Caco-2 (cell line): ENCODE data around the gene LRCH3. TPM values are rescaled to one million over a fixed set of nuclear protein-coding genes. Genes with fewer than 3 reads are reported as not detected.
A peak's percentile ranks its signal among the peaks of the same experiment; 100 is the strongest.

Experiments used
- BruUV-seq: library from RNA; stranded (reverse); fragments of 400-500 nt; replicated peaks from 2 replicates; lab custom pipeline; 2021; lab: Mats Ljungman, UMichigan
- CTCF ChIA-PET: fragments of 300-600 bp; sonication (Branson Sonifier 250); formaldehyde crosslinking; loops from one replicate; lab custom pipeline; 2022; ENCODE audit warnings: antibody characterized with exemption; lab: Charles Lee
- POLR2A ChIA-PET: fragments of 300-600 bp; sonication (Branson Sonifier 250); formaldehyde crosslinking; loops from one replicate; lab custom pipeline; 2022; ENCODE audit warnings: antibody characterized with exemption; lab: Charles Lee
- DNase-seq, 2 experiments: peaks; one replicate each; pipeline versions ENCODE4 v3.0.0 to v3.0.0-alpha.2; 2020 to 2022
- H3K27me3 ChIP-seq: replicated peaks from 2 replicates; pipeline ENCODE4 v1.6.0; 2011; ENCODE audit warnings: low read length; ENCODE audit not compliant: control insufficient read depth, insufficient read depth
- H3K36me3 ChIP-seq: 2 replicates; pipeline ENCODE4 v1.5.1; 2011; ENCODE audit warnings: low read length; ENCODE audit not compliant: control insufficient read depth, insufficient read depth
- H3K4me1 ChIP-seq: fragments of 250-450 bp; sonication (Bioruptor Pico); 2 replicates; pipeline ENCODE4 v1.5.1; 2020; ENCODE audit warnings: mild to moderate bottlenecking
- H3K4me3 ChIP-seq: 2 replicates; pipeline ENCODE4 v1.5.1; 2011; ENCODE audit warnings: low read depth, mild to moderate bottlenecking, control low read depth, low read length
- H3K9me3 ChIP-seq: fragments of 250-450 bp; sonication (Bioruptor Pico); 2 replicates; pipeline ENCODE4 v1.5.1; 2020; ENCODE audit warnings: mild to moderate bottlenecking, moderate library complexity
- H3K27ac Mint-ChIP-seq: one replicate; pipeline ENCODE4 v1.8.0; 2022; ENCODE audit warnings: mixed read lengths; ENCODE audit not compliant: unreplicated experiment
- H3K27me3 Mint-ChIP-seq: one replicate; pipeline ENCODE4 v1.8.0; 2022; ENCODE audit warnings: mixed read lengths; ENCODE audit not compliant: insufficient read depth, unreplicated experiment
- H3K36me3 Mint-ChIP-seq: one replicate; pipeline ENCODE4 v1.8.0; 2022; ENCODE audit warnings: mild to moderate bottlenecking, mixed read lengths; ENCODE audit not compliant: insufficient read depth, unreplicated experiment
- H3K4me1 Mint-ChIP-seq: one replicate; pipeline ENCODE4 v1.8.0; 2022; ENCODE audit warnings: low read depth, mixed read lengths; ENCODE audit not compliant: unreplicated experiment
- H3K4me3 Mint-ChIP-seq: one replicate; pipeline ENCODE4 v1.8.0; 2022; ENCODE audit warnings: mild to moderate bottlenecking, moderate library complexity, mixed read lengths; ENCODE audit not compliant: unreplicated experiment
- H3K9me3 Mint-ChIP-seq: one replicate; pipeline ENCODE4 v1.8.0; 2022; ENCODE audit warnings: mixed read lengths; ENCODE audit not compliant: unreplicated experiment
- CTCF ChIP-seq, 2 experiments: fragments of 200-600 bp in 1 of 2; IDR thresholded peaks; 1 replicate in 1 of 2; 2 replicates in 1 of 2; pipeline versions ENCODE4 v1.5.1 to v1.8.0; 2011 to 2022; ENCODE audit warnings: antibody characterized with exemption in 1 of 2, control low read depth in 1 of 2, inconsistent platforms in 1 of 2, low read depth in 1 of 2, low read length in 1 of 2, mild to moderate bottlenecking in 1 of 2, moderate library complexity in 1 of 2; ENCODE audit not compliant: insufficient read depth in 1 of 2, severe bottlenecking in 1 of 2, unreplicated experiment in 1 of 2
- intact Hi-C: fragments of 100-400 bp; cut with micrococcal nuclease; formaldehyde crosslinking; loops from one replicate; pipeline ENCODE4 v1.10.0; 2022; ENCODE audit not compliant: unreplicated experiment
- total RNA-seq: library from RNA; stranded (reverse); gene quantifications from 2 replicates; pipeline ENCODE4 v1.2.3, GENCODE V29; 2022

The LRCH3 gene
- total RNA-seq, 1 experiment from 2014 or later = 38.7 TPM

- peak overlapping the region; percentile 5 for H3K4me3 Mint-ChIP-seq
- CTCF ChIA-PET = interaction anchor here (0.6 to 1.2 kb wide), 3 partner anchors 25 to 60 kb away, joined by 3 to 4 read pairs (median 3); no protein-coding TSS in a partner anchor
- no peaks in the 10 kb centered on the region for H3K27me3 Mint-ChIP-seq
- H3K36me3 Mint-ChIP-seq = peaks cover 37% of the 10 kb centered on the region
- POLR2A ChIA-PET = no interaction called here
- peaks cover 16% of the 10 kb centered on the region for H3K4me1 Mint-ChIP-seq
- no peaks in the 10 kb centered on the region for H3K9me3 Mint-ChIP-seq
- Histone ChIP-seq H3K36me3 (peaks cover 3% of the 10 kb centered on the region; the same call in 1 of the 2 replicates), H3K9me3 (no peaks in the 10 kb centered on the region), H3K4me3 (no peak overlapping the region), H3K4me1 (peaks cover 8% of the 10 kb centered on the region; the same call in 1 of the 2 replicates), H3K27me3 (no peaks in the 10 kb centered on the region)
- intact Hi-C loops = no loop called here
- BruUV-seq = no TSS peak
- DNase-seq = peak in 1 of 2 experiments; percentile 17
- H3K27ac Mint-ChIP-seq = peak overlapping the region; percentile 16
- no peak for TF ChIP-seq CTCF (IDR thresholded peaks at IDR 0.05; ENCODE audit: insufficient read depth in 1 of 2, low read depth in 1 of 2, low read length in 1 of 2, severe bottlenecking in 1 of 2, unreplicated experiment in 1 of 2)
Measured at GRCh38 chr3:197880491-197881269, 89.6 kb downstream of the LRCH3 start.

GRCh38 chr3:197881270-197881969, 90.4 kb downstream of the LRCH3 start:
- no peaks in the 10 kb centered on the region for H3K9me3 Mint-ChIP-seq
- H3K36me3 Mint-ChIP-seq = peaks cover 37% of the 10 kb centered on the region
- Histone ChIP-seq H3K4me3 (no peak overlapping the region), H3K4me1 (peaks cover 8% of the 10 kb centered on the region; the same call in 1 of the 2 replicates), H3K9me3 (no peaks in the 10 kb centered on the region), H3K27me3 (no peaks in the 10 kb centered on the region), H3K36me3 (peaks cover 3% of the 10 kb centered on the region; the same call in 1 of the 2 replicates)
- H3K27ac Mint-ChIP-seq = no peak overlapping the region
- no TSS peak for BruUV-seq
- ChIA-PET POLR2A (no interaction called here), CTCF (interaction anchor here (0.6 to 1.2 kb wide), 3 partner anchors 25 to 61 kb away, joined by 3 to 4 read pairs (median 3); no protein-coding TSS in a partner anchor)
- H3K27me3 Mint-ChIP-seq = no peaks in the 10 kb centered on the region
- no peak for TF ChIP-seq CTCF (IDR thresholded peaks at IDR 0.05; ENCODE audit: insufficient read depth in 1 of 2, low read depth in 1 of 2, low read length in 1 of 2, severe bottlenecking in 1 of 2, unreplicated experiment in 1 of 2)
- no peak for DNase-seq
- peaks cover 16% of the 10 kb centered on the region for H3K4me1 Mint-ChIP-seq
- intact Hi-C loops = no loop called here
- no peak overlapping the region for H3K4me3 Mint-ChIP-seq

- no peak for DNase-seq
- no TSS peak for BruUV-seq
- H3K36me3 Mint-ChIP-seq = peaks cover 37% of the 10 kb centered on the region
- Histone ChIP-seq H3K9me3 (no peaks in the 10 kb centered on the region), H3K4me3 (no peak overlapping the region), H3K4me1 (peaks cover 8% of the 10 kb centered on the region; the same call in 1 of the 2 replicates), H3K36me3 (peaks cover 3% of the 10 kb centered on the region; the same call in 1 of the 2 replicates), H3K27me3 (no peaks in the 10 kb centered on the region)
- no peak for TF ChIP-seq CTCF (IDR thresholded peaks at IDR 0.05; ENCODE audit: insufficient read depth in 1 of 2, low read depth in 1 of 2, low read length in 1 of 2, severe bottlenecking in 1 of 2, unreplicated experiment in 1 of 2)
- H3K4me3 Mint-ChIP-seq = no peak overlapping the region
- H3K4me1 Mint-ChIP-seq = peaks cover 16% of the 10 kb centered on the region
- intact Hi-C loops = no loop called here
- ChIA-PET CTCF (no interaction called here), POLR2A (no interaction called here)
- no peaks in the 10 kb centered on the region for H3K27me3 Mint-ChIP-seq
- no peaks in the 10 kb centered on the region for H3K9me3 Mint-ChIP-seq
- no peak overlapping the region for H3K27ac Mint-ChIP-seq
Measured at GRCh38 chr3:197881970-197882338, 90.9 kb downstream of the LRCH3 start.
